Gastrocnemius medialis (tissue), 4 donors: ENCODE data around the gene PPIL6.

Experiments
- CTCF ChIP-seq, 5 experiments: fragments of 450-650 bp in 3 of 5; fragments of 200-600 bp in 2 of 5; sonication (generic) in 2 of 5; IDR thresholded peaks in 4 of 5; conservative IDR thresholded peaks in 1 of 5; 1 replicate in 4 of 5; 2 replicates in 1 of 5; pipeline ENCODE4 v1.5.1; 2016 to 2019; ENCODE audit warnings: antibody characterized with exemption in 5 of 5, mild to moderate bottlenecking in 3 of 5, moderate library complexity in 3 of 5
- POLR2A ChIP-seq, 2 donors: fragments of 450-650 bp; IDR thresholded peaks; one replicate each; pipeline ENCODE4 v1.6.1; 2017; ENCODE audit warnings: antibody characterized with exemption in 2 of 2, mild to moderate bottlenecking in 2 of 2, moderate library complexity in 2 of 2

- TF ChIP-seq CTCF (IDR thresholded peaks at IDR 0.05 in 4 of 5, conservative IDR thresholded peaks at IDR 0.05 in 1 of 5) (no peak), POLR2A (IDR thresholded peaks at IDR 0.05) (no peak)
Measured at GRCh38 chr6:109461733-109462526, 21.5 kb upstream of the PPIL6 start.
